ENCODE measurements around the gene PRKAR1B.

Gene PRKAR1B

GRCh38 chr7:727104-727805 lies at the start of gene PRKAR1B:
Gene PRKAR1B, minus strand, starts transcription at chr7:727281. Its CDS starts 15,776 bp downstream, at chr7:711505.
- DNase-seq = peak in 2 of 3 experiments; percentile 29 to 86

- DNase-seq = no peak
Observed at GRCh38 chr7:776381-776780, 49.3 kb upstream of the PRKAR1B start.

- peak in 2 of 3 experiments; percentile 17 to 34 for DNase-seq
Observed at GRCh38 chr7:774161-775109, 47.4 kb upstream of the PRKAR1B start.

- DNase-seq = no peak
Observed at GRCh38 chr7:773622-773915, 46.5 kb upstream of the PRKAR1B start.

GRCh38 chr7:772861-773621 lies 46.0 kb upstream of the PRKAR1B start:
- no peak for DNase-seq

- no peak for DNase-seq
Observed at GRCh38 chr7:772392-772791, 45.3 kb upstream of the PRKAR1B start.

- DNase-seq = no peak
Observed at GRCh38 chr7:772005-772294, 44.9 kb upstream of the PRKAR1B start.

GRCh38 chr7:771234-772004 lies 44.3 kb upstream of the PRKAR1B start:
- DNase-seq = no peak

GRCh38 chr7:770741-771166 lies 43.7 kb upstream of the PRKAR1B start:
- DNase-seq = no peak

GRCh38 chr7:770336-770735 lies 43.3 kb upstream of the PRKAR1B start:
- no peak for DNase-seq

GRCh38 chr7:768881-769504 lies 41.9 kb upstream of the PRKAR1B start:
- peak in 2 of 3 experiments; percentile 40 to 66 for DNase-seq

- peak; percentile 90 to 98 (median 97) for DNase-seq
Observed at GRCh38 chr7:767941-768731, 41.1 kb upstream of the PRKAR1B start.

- DNase-seq = peak; percentile 80 to 98 (median 97)
Observed at GRCh38 chr7:767580-767940, 40.5 kb upstream of the PRKAR1B start.

- no peak for DNase-seq
Observed at GRCh38 chr7:765383-765782, 38.3 kb upstream of the PRKAR1B start.

- peak; percentile 64 to 94 (median 79) for DNase-seq
Observed at GRCh38 chr7:763762-764161, 36.7 kb upstream of the PRKAR1B start.

GRCh38 chr7:762885-763284 lies 35.8 kb upstream of the PRKAR1B start:
- peak in 2 of 3 experiments; percentile 12 to 69 for DNase-seq

- no peak for DNase-seq
Observed at GRCh38 chr7:761631-762030, 34.5 kb upstream of the PRKAR1B start.

- no peak for DNase-seq
Observed at GRCh38 chr7:761101-761500, 34.0 kb upstream of the PRKAR1B start.

- DNase-seq = no peak
Observed at GRCh38 chr7:760006-760405, 32.9 kb upstream of the PRKAR1B start.

- DNase-seq = peak in 1 of 3 experiments; percentile 13
Observed at GRCh38 chr7:759569-759968, 32.5 kb upstream of the PRKAR1B start.

GRCh38 chr7:757741-758163 lies 30.7 kb upstream of the PRKAR1B start:
- DNase-seq = no peak

All from NCI-H1417 (cell line).